T-helper 1 cell treated with Interleukin-12 subunit alpha and Interleukin-12 subunit beta and Interleukin-4 antibody, amounts not matched to agents 30 μg/mL and 1 μg/mL, for 36 hours (primary cell): ENCODE data around the gene RAB40B.
A peak's percentile ranks its signal among the peaks of the same experiment; 100 is the strongest.

Experiments used
- H3K27ac Mint-ChIP-seq: one replicate; pipeline ENCODE4 v1.8.0; 2021; ENCODE audit warnings: mild to moderate bottlenecking, mixed read lengths
- H3K27me3 Mint-ChIP-seq: one replicate; pipeline ENCODE4 v1.8.0; 2021; ENCODE audit warnings: low read depth, mixed read lengths
- H3K36me3 Mint-ChIP-seq: one replicate; pipeline ENCODE4 v1.8.0; 2021; ENCODE audit warnings: low read depth, mixed read lengths
- H3K4me1 Mint-ChIP-seq: one replicate; pipeline ENCODE4 v1.8.0; 2021; ENCODE audit warnings: low read depth, mixed read lengths
- H3K4me3 Mint-ChIP-seq: one replicate; pipeline ENCODE4 v1.8.0; 2021; ENCODE audit warnings: mild to moderate bottlenecking, moderate library complexity, mixed read lengths
- H3K9me3 Mint-ChIP-seq: one replicate; pipeline ENCODE4 v1.8.0; 2021; ENCODE audit warnings: mixed read lengths

The RAB40B gene

DNA sequence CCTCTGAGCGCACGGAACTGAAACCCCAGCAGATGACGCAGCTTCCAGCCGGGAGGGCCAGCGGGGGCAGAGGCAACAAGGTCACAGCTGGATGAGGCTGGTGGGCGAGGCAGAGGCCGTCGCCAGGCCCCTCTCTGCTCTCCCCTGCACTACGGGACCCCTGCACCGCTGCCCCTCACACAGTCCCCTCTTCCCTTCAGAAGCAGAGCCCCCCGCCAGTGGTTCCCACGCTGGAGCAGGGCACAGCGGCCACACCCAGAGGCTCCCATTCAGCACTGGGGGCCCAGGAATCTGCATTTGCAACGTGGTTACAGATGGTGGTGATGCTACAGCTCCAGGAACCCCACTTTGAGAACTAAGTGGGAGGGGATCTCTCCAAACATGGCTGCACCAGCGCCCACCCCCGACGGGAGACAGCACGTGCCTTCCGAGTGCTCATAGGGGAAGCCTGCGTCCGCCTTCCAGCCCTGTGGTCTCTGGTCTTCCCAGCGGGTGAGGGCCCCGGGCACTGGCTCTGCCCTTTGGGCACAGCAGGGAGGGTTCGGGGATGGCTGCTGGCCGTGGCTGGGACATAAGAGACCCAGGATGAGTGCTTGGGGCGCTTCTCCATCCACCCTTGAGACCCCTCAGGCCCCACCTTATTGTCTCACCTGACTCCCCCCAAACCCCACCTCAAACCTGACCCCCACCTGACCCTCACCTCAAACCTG is 4.7 kb upstream of the RAB40B start:
- H3K36me3 Mint-ChIP-seq = no peaks in the 10 kb centered on the region
- H3K9me3 Mint-ChIP-seq = no peaks in the 10 kb centered on the region
- H3K27me3 Mint-ChIP-seq = peaks cover 3% of the 10 kb centered on the region
- no peak overlapping the region for H3K4me3 Mint-ChIP-seq
- H3K4me1 Mint-ChIP-seq = peaks cover 4% of the 10 kb centered on the region
- H3K27ac Mint-ChIP-seq = no peak overlapping the region

- Mint-ChIP-seq H3K27me3 (peaks cover 3% of the 10 kb centered on the region), H3K36me3 (no peaks in the 10 kb centered on the region), H3K9me3 (no peaks in the 10 kb centered on the region), H3K4me1 (peaks cover 4% of the 10 kb centered on the region), H3K4me3 (no peak overlapping the region), H3K27ac (no peak overlapping the region)
These were observed 3.9 kb upstream of the RAB40B start for GRCh38 chr17:82702231-82702927.

DNA sequence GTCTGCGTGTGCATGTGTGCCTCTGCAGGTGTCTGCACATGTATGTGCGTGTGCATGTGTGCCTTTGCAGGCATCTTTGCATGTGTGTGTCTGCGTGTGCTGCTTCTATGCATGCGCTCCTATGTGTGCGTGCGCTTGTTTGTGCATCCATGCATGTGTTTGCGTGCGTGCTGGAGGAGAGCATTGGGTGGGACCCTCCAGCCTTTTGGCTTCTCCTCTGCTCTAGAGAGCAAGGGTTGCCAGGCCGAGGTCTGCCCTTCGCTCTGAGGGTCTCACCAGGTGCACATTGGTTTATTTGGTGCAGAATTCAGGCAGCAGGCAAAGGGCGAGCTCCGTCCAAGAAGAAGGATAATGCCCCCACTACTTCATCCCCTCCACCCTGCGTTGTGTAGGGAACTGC is 1.1 kb upstream of the RAB40B start:
- H3K9me3 Mint-ChIP-seq = peaks cover 4% of the 10 kb centered on the region
- H3K4me1 Mint-ChIP-seq = peaks cover 4% of the 10 kb centered on the region
- peak overlapping the region; percentile 81 for H3K4me3 Mint-ChIP-seq
- peaks cover 14% of the 10 kb centered on the region for H3K27me3 Mint-ChIP-seq
- H3K36me3 Mint-ChIP-seq = peaks cover under 1% of the 10 kb centered on the region
- H3K27ac Mint-ChIP-seq = no peak overlapping the region

DNA sequence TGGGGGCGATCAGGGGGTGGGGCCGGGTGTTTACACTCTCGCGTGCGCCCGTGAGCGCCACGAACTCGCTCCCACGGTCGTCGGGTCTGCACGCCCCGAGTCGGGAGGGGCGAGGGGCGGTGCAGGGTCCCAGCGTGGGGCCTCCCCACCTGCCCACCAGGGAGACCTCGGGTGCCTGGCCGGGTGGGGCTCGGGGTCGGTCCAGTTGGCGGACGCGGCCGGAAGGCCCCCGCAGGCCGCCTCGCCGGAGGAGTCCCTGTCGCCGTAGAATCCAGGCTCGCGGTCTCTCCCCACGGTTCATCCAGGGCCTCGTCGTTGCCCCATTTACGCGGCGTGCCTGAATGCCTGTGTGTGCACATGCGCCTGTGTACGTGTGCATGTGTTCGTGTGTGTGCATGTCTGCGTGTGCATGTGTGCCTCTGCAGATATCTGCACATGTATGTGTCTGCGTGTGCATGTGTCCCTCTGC is 510 bp upstream of the RAB40B start:
- Mint-ChIP-seq H3K27ac (no peak overlapping the region), H3K27me3 (peaks cover 14% of the 10 kb centered on the region), H3K36me3 (peaks cover 2% of the 10 kb centered on the region), H3K4me3 (peak overlapping the region; percentile 81), H3K4me1 (peaks cover 4% of the 10 kb centered on the region), H3K9me3 (peaks cover 10% of the 10 kb centered on the region)

DNA sequence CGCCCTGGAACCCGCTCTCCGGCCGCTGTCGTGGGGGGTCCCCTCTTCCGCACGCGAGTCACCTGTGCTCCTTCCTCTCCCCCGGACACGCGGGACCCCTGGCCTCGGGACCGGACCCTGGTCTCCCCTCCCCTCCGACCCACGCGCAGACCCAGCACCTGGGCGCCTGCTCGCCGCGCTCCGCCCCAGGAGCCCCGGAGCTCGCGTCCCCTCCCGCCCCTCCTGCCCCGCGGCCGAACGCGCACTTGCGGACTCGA is 762 bp downstream of the RAB40B start:
- Mint-ChIP-seq H3K4me1 (peaks cover 4% of the 10 kb centered on the region), H3K4me3 (no peak overlapping the region), H3K27me3 (peaks cover 14% of the 10 kb centered on the region), H3K27ac (no peak overlapping the region), H3K36me3 (peaks cover 2% of the 10 kb centered on the region), H3K9me3 (peaks cover 16% of the 10 kb centered on the region)

DNA sequence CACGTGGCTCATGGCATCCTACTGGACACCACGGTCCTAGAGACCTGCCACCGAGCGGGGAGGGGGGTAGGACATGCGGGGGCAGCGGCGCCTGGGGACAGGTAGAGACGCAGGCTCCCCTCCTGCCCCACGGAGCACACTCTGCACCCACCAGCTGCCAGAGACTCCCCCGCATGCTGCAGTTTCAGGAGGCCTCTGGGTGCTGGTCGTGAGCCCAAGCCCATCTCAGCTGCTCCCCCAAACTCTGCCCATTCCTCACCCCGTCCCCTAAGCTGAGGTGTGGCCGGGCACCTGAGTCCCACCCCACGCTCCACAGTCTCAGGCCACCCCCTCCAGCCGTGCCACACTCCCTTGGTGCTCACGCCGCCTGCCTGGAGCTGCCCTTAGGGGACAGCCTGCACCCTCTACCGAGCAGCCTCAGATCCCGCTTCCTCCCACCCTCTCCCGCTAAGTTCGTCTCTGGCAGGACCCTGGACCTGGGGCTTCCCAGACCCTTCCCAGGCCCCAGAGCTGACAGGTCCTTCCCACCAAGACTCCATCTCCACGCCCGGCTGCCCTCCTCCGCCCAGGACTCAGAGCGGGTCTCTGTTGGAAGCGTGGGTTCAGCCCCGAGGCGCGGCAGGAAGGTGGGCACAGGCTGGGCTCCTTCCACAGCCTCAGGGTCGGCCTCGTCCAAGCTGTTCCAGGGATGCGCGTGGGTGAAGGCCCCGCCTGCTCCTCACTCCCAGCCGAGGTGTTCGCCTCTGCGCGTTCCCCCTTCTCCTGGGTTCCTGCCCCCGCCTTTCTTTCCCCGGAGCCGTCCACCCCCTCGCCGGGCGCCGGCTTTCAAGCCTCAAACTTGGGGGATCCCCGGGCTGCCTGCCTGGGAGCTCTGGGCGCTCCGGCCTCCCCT is 1.3 kb downstream of the RAB40B start:
- Mint-ChIP-seq H3K36me3 (peaks cover 2% of the 10 kb centered on the region), H3K27me3 (peaks cover 14% of the 10 kb centered on the region), H3K9me3 (peaks cover 16% of the 10 kb centered on the region), H3K27ac (no peak overlapping the region), H3K4me3 (peak overlapping the region; percentile 57), H3K4me1 (peaks cover 4% of the 10 kb centered on the region)

- Mint-ChIP-seq H3K36me3 (peaks cover 2% of the 10 kb centered on the region), H3K4me3 (no peak overlapping the region), H3K4me1 (peaks cover 4% of the 10 kb centered on the region), H3K27ac (no peak overlapping the region), H3K9me3 (peaks cover 16% of the 10 kb centered on the region), H3K27me3 (peaks cover 14% of the 10 kb centered on the region)
These were observed 2.2 kb downstream of the RAB40B start for GRCh38 chr17:82696259-82696658.

DNA sequence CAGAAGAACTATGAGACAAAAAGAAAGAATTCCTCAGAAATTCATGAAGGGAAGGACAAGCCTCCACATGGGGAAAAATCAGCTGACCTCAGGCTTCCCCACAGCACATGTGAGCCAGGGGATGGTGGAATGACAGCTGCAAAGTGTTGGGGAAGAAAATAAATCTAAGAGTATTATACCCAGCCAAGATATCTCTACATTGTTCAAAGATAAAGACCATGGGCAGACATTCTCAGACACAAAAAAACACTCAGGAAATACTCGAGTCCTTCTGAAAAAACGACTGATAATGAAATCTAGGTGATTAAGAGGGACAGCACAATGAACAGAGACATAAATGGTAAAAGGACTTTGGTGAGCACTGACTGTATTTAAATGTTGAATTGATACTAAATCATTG is 3.9 kb downstream of the RAB40B start:
- H3K27me3 Mint-ChIP-seq = peaks cover 14% of the 10 kb centered on the region
- no peak overlapping the region for H3K27ac Mint-ChIP-seq
- peaks cover 16% of the 10 kb centered on the region for H3K9me3 Mint-ChIP-seq
- H3K4me3 Mint-ChIP-seq = no peak overlapping the region
- H3K36me3 Mint-ChIP-seq = peaks cover 2% of the 10 kb centered on the region
- H3K4me1 Mint-ChIP-seq = peaks cover 4% of the 10 kb centered on the region

DNA sequence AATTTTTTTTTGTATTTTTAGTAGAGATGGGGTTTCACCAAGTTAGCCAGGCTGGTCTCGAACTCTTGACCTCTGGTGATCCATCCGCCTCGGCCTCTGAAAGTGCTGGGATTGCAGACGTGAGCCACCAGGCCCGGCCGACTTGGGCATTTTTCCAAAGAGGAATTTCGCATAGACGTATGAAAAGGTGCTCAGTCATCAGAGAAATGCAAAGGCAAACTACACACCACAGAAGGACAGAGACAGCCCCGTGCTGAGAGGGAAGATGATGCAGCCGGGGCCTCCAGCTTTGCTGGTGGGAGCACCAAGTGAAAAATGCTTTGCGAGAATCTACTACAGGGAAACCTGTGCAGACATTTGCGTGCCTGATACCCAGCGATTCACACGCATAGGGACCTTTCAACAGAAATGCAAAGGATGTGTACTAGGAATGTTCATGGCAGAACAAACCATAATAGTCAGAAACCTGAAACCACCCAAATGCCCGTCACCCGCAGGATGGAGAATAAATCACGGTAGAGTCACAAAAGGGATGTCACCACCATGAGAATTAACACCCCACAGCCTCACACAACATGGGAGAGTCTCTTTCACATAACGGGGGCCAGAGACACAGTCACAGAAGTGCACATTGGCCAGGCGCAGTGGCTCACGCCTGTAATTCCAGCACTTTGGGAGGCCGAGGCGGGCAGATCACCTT is 5.2 kb downstream of the RAB40B start:
- Mint-ChIP-seq H3K27ac (no peak overlapping the region), H3K27me3 (peaks cover 11% of the 10 kb centered on the region), H3K4me3 (no peak overlapping the region), H3K36me3 (peaks cover 2% of the 10 kb centered on the region), H3K9me3 (peaks cover 16% of the 10 kb centered on the region), H3K4me1 (no peaks in the 10 kb centered on the region)

GRCh38 chr17:82692268-82692667 is 6.2 kb downstream of the RAB40B start:
- no peak overlapping the region for H3K27ac Mint-ChIP-seq
- H3K27me3 Mint-ChIP-seq = peaks cover 10% of the 10 kb centered on the region
- peaks cover 16% of the 10 kb centered on the region for H3K9me3 Mint-ChIP-seq
- H3K4me3 Mint-ChIP-seq = no peak overlapping the region
- H3K4me1 Mint-ChIP-seq = no peaks in the 10 kb centered on the region
- H3K36me3 Mint-ChIP-seq = peaks cover 2% of the 10 kb centered on the region

GRCh38 chr17:82691714-82692113 is 6.8 kb downstream of the RAB40B start:
- Mint-ChIP-seq H3K9me3 (peaks cover 16% of the 10 kb centered on the region), H3K4me1 (no peaks in the 10 kb centered on the region), H3K27me3 (peaks cover 4% of the 10 kb centered on the region), H3K27ac (no peak overlapping the region), H3K4me3 (no peak overlapping the region), H3K36me3 (peaks cover 2% of the 10 kb centered on the region)

- Mint-ChIP-seq H3K27ac (no peak overlapping the region), H3K36me3 (peaks cover 2% of the 10 kb centered on the region), H3K9me3 (peaks cover 16% of the 10 kb centered on the region), H3K4me3 (no peak overlapping the region), H3K27me3 (no peaks in the 10 kb centered on the region), H3K4me1 (no peaks in the 10 kb centered on the region)
These were observed 7.6 kb downstream of the RAB40B start for GRCh38 chr17:82690786-82691489.

- no peaks in the 10 kb centered on the region for H3K4me1 Mint-ChIP-seq
- H3K36me3 Mint-ChIP-seq = no peaks in the 10 kb centered on the region
- no peak overlapping the region for H3K27ac Mint-ChIP-seq
- H3K9me3 Mint-ChIP-seq = peaks cover 7% of the 10 kb centered on the region
- no peaks in the 10 kb centered on the region for H3K27me3 Mint-ChIP-seq
- no peak overlapping the region for H3K4me3 Mint-ChIP-seq
These were observed 9.4 kb downstream of the RAB40B start for GRCh38 chr17:82689077-82689476.

DNA sequence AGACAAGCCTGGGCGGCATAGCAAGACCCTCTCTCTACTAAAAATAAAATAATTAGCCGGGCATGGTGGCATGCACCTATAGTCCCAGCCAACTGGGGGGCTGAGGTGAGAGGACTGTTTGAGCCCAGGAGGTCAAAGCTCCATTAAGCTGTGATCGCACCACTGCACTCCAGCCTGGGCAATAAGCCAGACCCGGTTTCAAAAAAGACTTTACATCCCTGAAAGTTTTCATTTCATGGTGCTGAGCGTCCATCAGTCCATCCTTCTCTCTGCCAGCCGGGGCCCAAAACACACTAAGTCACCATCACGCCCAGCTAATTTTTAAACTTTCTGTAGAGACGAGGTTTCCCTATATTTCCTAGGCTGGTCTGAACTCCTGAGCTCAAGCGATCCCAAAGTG is 10.6 kb downstream of the RAB40B start:
- no peak overlapping the region for H3K27ac Mint-ChIP-seq
- H3K36me3 Mint-ChIP-seq = no peaks in the 10 kb centered on the region
- H3K4me1 Mint-ChIP-seq = no peaks in the 10 kb centered on the region
- H3K27me3 Mint-ChIP-seq = no peaks in the 10 kb centered on the region
- H3K4me3 Mint-ChIP-seq = no peak overlapping the region
- H3K9me3 Mint-ChIP-seq = no peaks in the 10 kb centered on the region
